GM12891 (cell line): ENCODE results near the gene REX1BD.

Experiments
- PAX5 ChIP-seq: IDR thresholded peaks from 2 replicates; pipeline ENCODE4 v1.6.1; 2011; ENCODE audit warnings: low read length, moderate library complexity, mild to moderate bottlenecking; ENCODE audit not compliant: insufficient read depth, severe bottlenecking
- POLR2A ChIP-seq: IDR thresholded peaks from 2 replicates; pipeline ENCODE4 v1.6.1; 2011; ENCODE audit warnings: low read depth, low read length, control low read depth
- POLR2AphosphoS5 ChIP-seq: IDR thresholded peaks from 2 replicates; pipeline ENCODE4 v1.6.1; 2011; ENCODE audit warnings: low read depth, low read length, control low read depth
- POU2F2 ChIP-seq: IDR thresholded peaks from 2 replicates; pipeline ENCODE4 v1.6.1; 2011; ENCODE audit warnings: low read depth, mild to moderate bottlenecking, control low read depth, low read length, moderate library complexity
- SPI1 ChIP-seq: IDR thresholded peaks from 2 replicates; pipeline ENCODE4 v1.6.1; 2011; ENCODE audit warnings: low read depth, low read length, control low read depth
- TAF1 ChIP-seq: IDR thresholded peaks from 2 replicates; pipeline ENCODE4 v1.6.1; 2011; ENCODE audit warnings: low read depth, low read length, control low read depth

DNA sequence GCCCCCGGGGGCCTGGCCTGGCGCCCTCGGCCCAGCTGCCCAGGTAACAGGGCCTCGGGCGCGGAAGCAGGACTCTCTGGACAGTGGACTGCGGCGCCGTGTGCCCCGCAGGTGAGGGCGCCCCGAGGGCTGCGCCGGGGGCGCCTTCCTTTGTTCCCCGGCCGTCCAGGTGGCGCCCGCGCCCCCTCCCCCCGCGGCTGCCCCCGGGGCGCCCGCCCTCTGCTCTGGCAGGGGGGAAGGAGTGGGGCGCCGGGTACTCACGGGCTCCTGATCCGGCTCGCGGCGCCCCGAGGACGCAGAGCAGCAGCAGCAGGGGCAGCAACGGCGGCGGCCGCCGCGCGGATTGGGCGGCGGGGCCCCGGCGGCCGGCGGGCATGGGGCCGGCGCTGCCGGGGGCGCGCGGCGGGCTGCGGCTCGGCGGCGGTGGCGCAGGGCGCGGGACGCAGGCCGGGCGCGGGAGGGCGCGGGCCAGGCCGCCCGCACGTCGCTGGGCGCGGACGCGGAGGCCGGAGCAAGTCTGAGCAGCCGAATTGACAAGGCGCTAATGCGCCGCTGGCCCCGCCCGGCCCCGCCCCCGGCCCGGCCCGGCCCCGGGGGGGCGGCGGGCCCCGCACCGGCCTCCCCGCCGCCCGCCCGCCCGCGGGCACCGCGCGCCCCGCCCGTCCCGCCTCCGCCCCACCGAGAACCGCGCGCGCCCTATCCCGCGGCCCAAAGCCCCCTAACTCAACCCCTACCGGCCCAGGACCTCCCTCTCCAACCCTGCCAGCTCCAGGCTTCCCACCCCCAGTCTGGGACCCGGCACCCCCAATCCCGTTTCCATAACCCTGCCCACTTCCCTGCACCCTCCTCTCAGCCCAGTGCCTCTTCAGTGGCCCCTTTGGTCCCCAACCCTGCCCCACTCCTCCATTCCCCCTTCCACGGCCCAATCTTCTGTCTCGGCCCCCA is 18.0 kb downstream of the REX1BD start, which contains the start of gene CRLF1:
- no peak for TF ChIP-seq POLR2A
- no peak for TF ChIP-seq POLR2AphosphoS5
- TF ChIP-seq PAX5: no peak
- no peak for TF ChIP-seq POU2F2
- TF ChIP-seq TAF1: no peak
- TF ChIP-seq SPI1: no peak
